ENCODE measurements around the gene TMEM43.

DNA sequence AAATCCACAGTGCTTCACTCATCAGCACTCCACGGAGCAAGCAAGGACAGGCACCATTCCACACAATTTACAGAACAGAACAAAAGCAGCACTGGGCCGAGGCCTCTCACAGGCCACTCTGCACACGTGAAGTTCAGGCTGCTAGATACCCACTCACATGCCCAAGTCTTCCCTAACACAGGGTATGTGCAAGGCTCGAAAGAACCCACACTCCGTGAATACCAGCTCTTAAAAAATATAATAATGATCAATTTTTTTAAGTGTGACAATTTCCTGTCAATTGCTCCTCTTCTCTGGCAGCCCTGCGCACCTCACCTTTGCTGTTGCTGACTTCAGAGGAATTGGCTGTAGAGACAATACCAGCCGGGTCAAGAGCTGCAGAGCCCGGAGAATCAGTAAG is 34.6 kb downstream of the TMEM43 start:
- TF ChIP-seq, protein P1, sequence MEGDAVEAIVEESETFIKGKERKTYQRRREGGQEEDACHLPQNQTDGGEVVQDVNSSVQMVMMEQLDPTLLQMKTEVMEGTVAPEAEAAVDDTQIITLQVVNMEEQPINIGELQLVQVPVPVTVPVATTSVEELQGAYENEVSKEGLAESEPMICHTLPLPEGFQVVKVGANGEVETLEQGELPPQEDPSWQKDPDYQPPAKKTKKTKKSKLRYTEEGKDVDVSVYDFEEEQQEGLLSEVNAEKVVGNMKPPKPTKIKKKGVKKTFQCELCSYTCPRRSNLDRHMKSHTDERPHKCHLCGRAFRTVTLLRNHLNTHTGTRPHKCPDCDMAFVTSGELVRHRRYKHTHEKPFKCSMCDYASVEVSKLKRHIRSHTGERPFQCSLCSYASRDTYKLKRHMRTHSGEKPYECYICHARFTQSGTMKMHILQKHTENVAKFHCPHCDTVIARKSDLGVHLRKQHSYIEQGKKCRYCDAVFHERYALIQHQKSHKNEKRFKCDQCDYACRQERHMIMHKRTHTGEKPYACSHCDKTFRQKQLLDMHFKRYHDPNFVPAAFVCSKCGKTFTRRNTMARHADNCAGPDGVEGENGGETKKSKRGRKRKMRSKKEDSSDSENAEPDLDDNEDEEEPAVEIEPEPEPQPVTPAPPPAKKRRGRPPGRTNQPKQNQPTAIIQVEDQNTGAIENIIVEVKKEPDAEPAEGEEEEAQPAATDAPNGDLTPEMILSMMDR (IDR thresholded peaks at IDR 0.05; ENCODE audit: borderline replicate concordance, extremely low read depth, low read length, poor library complexity, severe bottlenecking) = no peak
- TF ChIP-seq EZH2 (IDR thresholded peaks at IDR 0.05; ENCODE audit: borderline replicate concordance, low read depth, low read length, severe bottlenecking) = no peak
